HepG2 (cell line): ENCODE measurements around the gene TMEM117. TPM values are rescaled to one million over a fixed set of nuclear protein-coding genes. Genes with fewer than 3 reads are reported as not detected.

Experiments
- ATAC-seq: fragments of 200-7000 bp; cut with Tn5 transposase; 3 replicates; pipeline ENCODE4 v1.9.1; 2020; ENCODE audit warnings: mild to moderate bottlenecking, moderate library complexity
- BruUV-seq: library from RNA; stranded (reverse); fragments of 400-500 nt; replicated peaks from 2 replicates; lab custom pipeline; 2021; lab: Mats Ljungman, UMichigan
- CTCF ChIA-PET: fragments of 300-600 bp; formaldehyde crosslinking; extraction: SDS; loops from one replicate; lab custom pipeline; 2021; ENCODE audit warnings: low total read pairs, inconsistent platforms, low intra/inter-chr PET ratio; lab: Yijun Ruan, JAX
- POLR2A ChIA-PET: fragments of 350-600 bp; sonication (Branson Sonifier 250); formaldehyde crosslinking; loops from one replicate; lab custom pipeline; 2020; ENCODE audit warnings: antibody characterized with exemption, inconsistent platforms; lab: Yijun Ruan, JAX
- DNase-seq: peaks from one replicate; pipeline ENCODE4 v3.0.0-alpha.2; 2015; ENCODE audit warnings: low spot score
- FAIRE-seq: peaks from 3 replicates; lab custom pipeline; 2011; peaks lifted over from hg19 to GRCh38; lab: Jason Lieb, UNC
- H2AFZ ChIP-seq: one replicate; pipeline ENCODE4 v1.6.1; 2011; ENCODE audit warnings: low read length, inconsistent platforms
- H3K27ac ChIP-seq: fragments of 300-600 bp; 3 replicates; pipeline ENCODE4 v1.8.0; 2011; ENCODE audit warnings: mixed run types, mild to moderate bottlenecking, mixed read lengths, low read length, inconsistent platforms; ENCODE audit not compliant: insufficient read depth; ENCODE audit errors: extremely low read length
- H3K27me3 ChIP-seq, 2 experiments: fragments of 200-600 bp in 1 of 2; 2 replicates in 1 of 2; 3 replicates in 1 of 2; pipeline versions ENCODE4 v1.6.0 to v1.8.0; 2011; ENCODE audit warnings: low read length in 2 of 2, mild to moderate bottlenecking in 2 of 2, moderate library complexity in 2 of 2, inconsistent platforms in 1 of 2; ENCODE audit not compliant: insufficient read depth in 2 of 2, control insufficient read depth in 1 of 2
- H3K36me3 ChIP-seq, 2 experiments: fragments of 200-600 bp in 1 of 2; replicated peaks in 1 of 2; 2 replicates in 1 of 2; 3 replicates in 1 of 2; pipeline versions ENCODE4 v1.5.1 to v1.8.0; 2011; ENCODE audit warnings: low read length in 2 of 2, inconsistent platforms in 1 of 2; ENCODE audit not compliant: insufficient read depth in 2 of 2, control insufficient read depth in 1 of 2
- H3K4me1 ChIP-seq: 2 replicates; pipeline ENCODE4 v1.5.1; 2012; ENCODE audit warnings: low read length, inconsistent platforms; ENCODE audit not compliant: insufficient read depth
- H3K4me2 ChIP-seq: 2 replicates; pipeline ENCODE4 v1.6.0; 2011; ENCODE audit warnings: low read depth, low read length, inconsistent platforms
- H3K4me3 ChIP-seq, 3 experiments: fragments of 200-600 bp in 1 of 3; sonication (generic), shearing (Covaris generic) in 1 of 3; replicated peaks in 1 of 3; 2 replicates each; pipeline ENCODE4 v1.5.1; 2011 to 2016; ENCODE audit warnings: low read length in 3 of 3, inconsistent platforms in 2 of 3, low read depth in 2 of 3, mild to moderate bottlenecking in 2 of 3, control low read depth in 1 of 3, mixed read lengths in 1 of 3; ENCODE audit not compliant: insufficient read depth in 1 of 3
- H3K79me2 ChIP-seq: one replicate; pipeline ENCODE4 v1.6.1; 2011; ENCODE audit warnings: low read length, inconsistent platforms; ENCODE audit not compliant: insufficient read depth
- H3K9ac ChIP-seq: 2 replicates; pipeline ENCODE4 v1.6.0; 2011; ENCODE audit warnings: mild to moderate bottlenecking, low read depth, low read length, inconsistent platforms; ENCODE audit not compliant: insufficient read depth
- H3K9me3 ChIP-seq: 2 replicates; pipeline ENCODE4 v1.5.1; 2012; ENCODE audit warnings: mild to moderate bottlenecking, low read length
- H4K20me1 ChIP-seq: 2 replicates; pipeline ENCODE4 v1.6.0; 2011; ENCODE audit warnings: inconsistent platforms, mild to moderate bottlenecking, low read length, moderate library complexity; ENCODE audit not compliant: insufficient read depth
- DBP ChIP-seq: sonication (generic); formaldehyde crosslinking; IDR thresholded peaks from 2 replicates; pipeline ENCODE4 v1.4.0; 2020; ENCODE audit warnings: missing genetic modification reagents; ENCODE audit errors: not compliant biosample characterization
- GPN1 ChIP-seq: sonication (generic); formaldehyde crosslinking; IDR thresholded peaks from 2 replicates; pipeline ENCODE4 v1.5.1; 2020; ENCODE audit warnings: missing genetic modification reagents, borderline replicate concordance
- HNRNPK ChIP-seq: fragments of 200-400 bp; formaldehyde crosslinking; IDR thresholded peaks from 2 replicates; pipeline ENCODE4 v1.6.1; 2018; ENCODE audit warnings: low read length, low read depth, moderate library complexity, mild to moderate bottlenecking; ENCODE audit not compliant: poor library complexity, severe bottlenecking
- ISL2 ChIP-seq: sonication (generic); formaldehyde crosslinking; IDR thresholded peaks from 2 replicates; pipeline ENCODE4 v1.5.0; 2020; ENCODE audit warnings: missing genetic modification reagents
- ZKSCAN8 ChIP-seq: IDR thresholded peaks from 2 replicates; pipeline ENCODE4 v1.6.1; 2016; ENCODE audit warnings: borderline replicate concordance, missing genetic modification reagents, missing compliant biosample characterization
- ZNF550 ChIP-seq: sonication (generic); formaldehyde crosslinking; IDR thresholded peaks from 2 replicates; pipeline ENCODE4 v1.4.0; 2020; ENCODE audit warnings: mild to moderate bottlenecking, missing genetic modification reagents, borderline replicate concordance
- ZNF644 ChIP-seq: IDR thresholded peaks from 2 replicates; pipeline ENCODE4 v1.6.1; 2016; ENCODE audit warnings: low read depth
- ZNF816 ChIP-seq: sonication (generic); formaldehyde crosslinking; IDR thresholded peaks from 2 replicates; pipeline ENCODE4 v1.8.0; 2022; ENCODE audit warnings: missing genetic modification reagents, mild to moderate bottlenecking, borderline replicate concordance
- WGBS: methylation state at CpG from one replicate; pipeline ENCODE4 v1.1.6; 2017; ENCODE audit warnings: low lambda C conversion rate; 5-methylcytosine and 5-hydroxymethylcytosine counted together
- in situ Hi-C: cut with HindIII; loops from 2 replicates; pipeline ENCODE4 v1.10.0; 2017; ENCODE audit warnings: low pct_unique_long_range_greater_than_20kb; ENCODE audit not compliant: extremely low pct_ligation_motif_present
- intact Hi-C: fragments of 100-400 bp; cut with micrococcal nuclease; formaldehyde crosslinking; loops from one replicate; pipeline ENCODE4 v1.10.0; 2022; ENCODE audit not compliant: unreplicated experiment
- polyA plus RNA-seq, 8 experiments: library from polyadenylated mRNA; depleted of rRNA in 3 of 8; stranded (reverse) in 7 of 8; unstranded in 1 of 8; fragments of >200 nt; fragmentation: Illumina TruSeq in 4 of 8; extraction: Trizol in 4 of 8; gene quantifications; 2 replicates each; pipeline versions ENCODE4 v1.2.1 to v1.2.3, GENCODE V29; 2011 to 2016; ENCODE audit warnings: low read depth in 4 of 8, missing spikeins in 1 of 8, mixed read lengths in 1 of 8; ENCODE audit not compliant: insufficient read depth in 1 of 8
- total RNA-seq, 5 experiments: library from RNA; depleted of rRNA; stranded (reverse); fragments of >200 nt; fragmentation: Illumina TruSeq; extraction: Trizol; gene quantifications; 2 replicates each; pipeline ENCODE4 v1.2.3, GENCODE V29; 2016; ENCODE audit warnings: low read depth in 1 of 5

The TMEM117 gene
- total and polyA plus RNA-seq, 2 of the 13 experiments (the other 11 are each of a cell fraction or from before 2014, with no cell fraction given) = 2.8 to 8.5 TPM

- no TSS peak for BruUV-seq
Measured at GRCh38 chr12:44240186-44240585, 404.3 kb downstream of the TMEM117 start.

DNA sequence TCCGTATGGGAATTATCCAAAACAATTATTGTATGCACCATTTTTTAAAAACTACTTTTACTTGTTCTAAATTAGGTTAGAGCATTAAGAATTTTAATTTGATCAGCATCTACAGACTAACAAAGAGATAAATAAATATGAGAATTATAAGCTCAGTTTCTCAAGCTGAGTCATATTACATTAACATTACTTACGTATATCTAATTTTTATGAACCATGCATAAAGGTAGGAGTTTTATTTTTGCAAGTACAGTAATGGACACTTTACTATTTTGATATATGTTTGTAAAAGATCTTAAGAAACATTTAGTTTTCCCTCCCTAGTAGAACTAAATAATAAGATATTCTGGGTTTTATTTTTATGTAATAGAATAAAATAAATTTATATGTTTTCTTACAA is 410.1 kb downstream of the TMEM117 start:
- no peaks in the 10 kb centered on the region for H4K20me1 ChIP-seq
- TF ChIP-seq ISL2 (CRISPR knock-in tag) (no peak), DBP (CRISPR knock-in tag) (no peak), GPN1 (CRISPR knock-in tag) (no peak), ZNF816 (CRISPR knock-in tag) (no peak)
- no peaks in the 10 kb centered on the region for H3K27me3 ChIP-seq
- no peaks in the 10 kb centered on the region for H3K36me3 ChIP-seq
- intact Hi-C loops = loop anchor here (10.0 kb wide), 1 partner anchor 219 kb away; no protein-coding TSS in a partner anchor
- POLR2A ChIA-PET = no interaction called here
- DNase-seq (no peak), ATAC-seq (no peak), FAIRE-seq (no peak)
- H3K9ac ChIP-seq = no peak overlapping the region
- in situ Hi-C loops = no loop called here
- no peak overlapping the region for H2AFZ ChIP-seq
- H3K27ac ChIP-seq = no peak overlapping the region
- no peak overlapping the region for H3K4me3 ChIP-seq
- WGBS = 93% methylated on average over 2 of the region's 2 CpGs
- no TSS peak for BruUV-seq
- CTCF ChIA-PET = no interaction called here
- no peaks in the 10 kb centered on the region for H3K9me3 ChIP-seq
- no peaks in the 10 kb centered on the region for H3K79me2 ChIP-seq
- no peaks in the 10 kb centered on the region for H3K4me1 ChIP-seq
- no peak overlapping the region for H3K4me2 ChIP-seq

More at GRCh38 chr12:44240186-44240585, 404.3 kb downstream of the TMEM117 start:
- CTCF ChIA-PET = no interaction called here
- intact Hi-C loops (loop anchor here (10.0 kb wide), 1 partner anchor 225 kb away; no protein-coding TSS in a partner anchor), in situ Hi-C loops (no loop called here)
- H4K20me1 ChIP-seq = no peaks in the 10 kb centered on the region
- POLR2A ChIA-PET = no interaction called here
- no peak overlapping the region for H3K9ac ChIP-seq
- TF ChIP-seq ZNF550 (CRISPR knock-in tag) = no peak
- TF ChIP-seq ZNF644 (CRISPR knock-in tag) = no peak
- no peak for TF ChIP-seq HNRNPK
- no peak for TF ChIP-seq ZKSCAN8 (CRISPR knock-in tag)
- H3K9me3 ChIP-seq = no peaks in the 10 kb centered on the region
- no peaks in the 10 kb centered on the region for H3K79me2 ChIP-seq
- ATAC-seq (no peak), DNase-seq (no peak), FAIRE-seq (no peak)
- H3K4me3 ChIP-seq = no peak overlapping the region
- WGBS = 68% methylated on average over 2 of the region's 2 CpGs
- no peak overlapping the region for H2AFZ ChIP-seq
- no peaks in the 10 kb centered on the region for H3K4me1 ChIP-seq
- no peak overlapping the region for H3K27ac ChIP-seq
- H3K4me2 ChIP-seq = no peak overlapping the region
- no peaks in the 10 kb centered on the region for H3K27me3 ChIP-seq
- H3K36me3 ChIP-seq = no peaks in the 10 kb centered on the region
